Dermis lymphatic vessel endothelial cell (primary cell): ENCODE data around the gene PFKFB2. TPM values are rescaled to one million over a fixed set of nuclear protein-coding genes. Genes with fewer than 3 reads are reported as not detected.

Experiments used
- total RNA-seq: library from RNA; depleted of rRNA; stranded (reverse); fragments of >200 nt; gene quantifications from 2 replicates; pipeline ENCODE4 v1.2.1, GENCODE V29; 2014

PFKFB2 gene
- total RNA-seq, result 0.98 and 1.1 TPM in 2 replicates

DNA sequence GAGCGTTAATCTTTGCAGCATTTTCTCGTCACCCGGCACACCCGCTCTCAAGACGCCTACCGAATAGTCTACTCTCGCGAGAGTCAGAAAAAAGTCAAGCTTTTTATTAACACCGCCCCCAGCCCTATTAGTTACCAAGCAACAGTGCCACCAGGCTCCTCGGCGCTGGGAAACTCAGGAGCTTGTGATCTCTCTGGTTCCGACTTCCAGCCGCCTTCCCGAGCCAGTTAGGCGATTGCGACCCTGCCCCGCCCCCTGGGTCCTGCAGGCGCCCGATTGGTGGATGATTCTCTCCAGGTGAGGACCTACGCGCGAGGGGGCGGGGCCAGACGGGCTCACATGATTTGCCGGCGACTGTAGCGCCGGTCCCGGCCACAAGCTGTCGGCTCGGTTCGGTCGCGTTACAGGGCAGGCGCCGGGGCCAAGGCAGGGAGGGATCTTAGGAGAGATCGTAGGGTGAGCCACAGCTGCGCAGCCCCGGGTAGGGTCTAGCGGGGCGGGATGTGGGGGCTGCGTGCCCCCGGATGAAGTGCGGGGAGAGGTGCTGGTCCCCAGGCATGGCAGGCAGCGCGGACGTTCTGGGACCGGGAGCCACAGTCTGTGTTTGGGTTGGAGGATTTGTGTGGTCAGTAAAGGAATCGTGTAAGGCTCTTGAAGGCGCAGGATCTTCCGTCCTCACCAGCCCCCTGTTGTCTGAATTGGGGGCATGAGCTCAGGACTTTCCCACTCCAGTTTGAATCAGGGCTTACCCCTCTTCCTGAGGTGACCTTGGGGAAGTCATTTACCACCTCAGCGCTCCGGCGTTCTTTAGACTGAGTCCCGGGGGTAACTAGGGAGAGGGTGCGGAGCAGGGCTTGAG lies at the start of gene PFKFB2:
Gene PFKFB2 (plus strand): TSS at position 365 of the 859 bp plus-strand sequence. CDS start 1,443 bp downstream, outside the sequence.

DNA sequence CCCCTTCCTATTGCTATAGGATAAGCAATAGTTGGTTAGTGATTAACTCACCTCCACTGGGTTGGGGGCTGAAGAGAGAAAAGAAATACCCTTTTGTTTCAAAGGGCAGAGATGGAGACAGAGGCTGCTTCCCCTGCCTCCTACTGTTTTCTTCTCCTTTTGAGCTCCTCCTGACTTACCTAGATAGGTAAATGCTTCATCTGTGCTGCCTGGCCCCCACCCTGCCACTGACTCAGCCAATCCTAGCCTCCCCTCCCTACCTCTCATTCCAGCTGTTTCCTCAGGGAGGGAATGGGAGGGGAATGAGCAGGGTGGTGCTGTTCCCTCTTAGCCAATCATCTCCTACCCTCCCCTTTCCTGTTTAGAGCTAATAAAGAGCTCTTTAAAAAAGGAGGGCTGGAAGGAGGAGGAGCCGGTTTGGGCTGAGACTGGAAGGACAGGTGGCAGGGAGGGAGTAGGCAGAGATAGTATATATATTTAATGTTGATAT lies 20.5 kb upstream of the PFKFB2 start, which contains the start of gene C1orf116:
Gene C1orf116 (minus strand): TSS at position 229 of the 490 bp plus-strand sequence. CDS start 5,158 bp downstream, outside the sequence.

DNA sequence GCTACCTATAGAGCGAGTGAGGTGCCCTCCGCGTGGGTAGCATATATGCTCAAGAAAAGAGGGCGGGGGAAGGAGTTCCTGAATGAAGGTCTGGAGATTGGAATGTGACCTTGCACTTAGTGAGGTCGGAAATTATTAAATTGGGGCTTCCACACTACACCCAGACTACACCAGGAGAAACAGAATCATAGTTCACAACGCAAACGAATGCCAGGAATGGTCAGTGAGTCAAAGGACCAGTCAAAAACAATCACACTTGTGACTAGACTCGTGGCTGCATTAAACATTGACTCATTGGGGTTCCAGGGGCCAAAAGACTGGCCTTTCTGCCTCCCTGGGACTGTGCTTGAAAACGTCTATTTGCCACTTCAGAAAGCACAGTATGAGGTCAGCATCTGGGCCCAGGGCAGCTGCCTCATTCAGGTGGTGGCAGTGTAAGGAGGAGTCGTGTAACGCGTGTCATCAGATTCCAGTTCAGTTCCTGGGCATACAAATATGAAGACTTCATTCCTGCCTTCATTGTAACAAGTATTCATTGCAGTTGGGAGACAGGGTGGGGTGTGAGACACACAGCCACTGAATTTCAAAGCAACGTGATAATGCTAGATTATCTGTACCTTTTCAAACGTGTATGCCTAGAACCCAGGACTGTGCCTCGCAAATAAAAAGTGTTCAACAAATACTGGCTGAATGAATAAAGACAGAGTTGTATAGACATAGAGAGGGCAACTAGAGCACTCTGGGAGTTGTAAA lies 1.7 kb upstream of the PFKFB2 start, which contains the start of gene YOD1:
Gene YOD1 (minus strand): TSS at position 18 of the 753 bp plus-strand sequence. CDS start 178 bp downstream, outside the sequence.

DNA sequence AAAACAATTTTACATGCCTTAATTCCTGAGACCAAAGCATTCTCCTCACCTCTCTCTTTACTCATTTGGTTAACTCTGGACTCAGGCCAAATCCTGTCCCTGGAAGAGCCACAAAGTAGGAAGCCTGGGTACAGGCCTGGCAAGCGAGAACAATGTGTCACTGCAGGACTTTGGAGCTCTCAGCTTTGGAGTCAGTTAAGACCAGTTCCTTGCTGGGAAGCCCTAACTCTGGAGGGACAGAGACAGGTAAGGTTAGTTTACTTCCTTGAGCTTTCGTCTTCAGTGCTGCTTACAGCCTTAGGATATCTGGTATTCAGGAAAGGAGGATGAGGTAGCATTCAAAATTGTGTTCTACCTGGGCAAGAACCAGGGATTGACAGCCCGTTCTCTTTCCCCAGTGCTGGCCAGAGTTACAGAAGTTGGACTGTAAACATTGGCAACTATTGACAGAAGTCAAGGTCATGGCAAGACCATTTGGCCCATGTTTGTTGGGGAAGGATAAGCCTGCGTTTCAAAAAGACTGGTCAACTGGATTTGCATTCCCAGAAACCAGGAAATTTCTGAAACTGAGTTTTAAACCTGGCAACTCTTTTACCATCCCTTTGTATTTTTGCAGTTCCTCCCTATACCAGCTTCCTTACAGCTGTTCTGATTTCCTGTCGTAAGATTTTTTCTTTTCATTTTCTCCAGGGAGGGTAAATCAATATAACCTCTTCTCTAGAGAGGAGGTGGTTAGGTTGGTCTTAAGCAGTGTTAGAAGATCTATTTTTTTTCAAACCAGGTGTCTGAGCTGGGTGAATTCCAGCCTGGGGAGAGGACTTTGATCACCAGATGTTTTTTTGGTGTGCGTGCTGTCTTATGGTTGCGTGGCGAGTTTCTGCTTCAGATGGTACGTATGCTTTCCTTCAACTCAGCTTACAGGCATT lies 35.9 kb downstream of the PFKFB2 start, which contains the start of gene C4BPB:
Gene C4BPB (plus strand): TSS at position 160 of the 926 bp plus-strand sequence. CDS start 672 bp downstream, at position 832.

DNA sequence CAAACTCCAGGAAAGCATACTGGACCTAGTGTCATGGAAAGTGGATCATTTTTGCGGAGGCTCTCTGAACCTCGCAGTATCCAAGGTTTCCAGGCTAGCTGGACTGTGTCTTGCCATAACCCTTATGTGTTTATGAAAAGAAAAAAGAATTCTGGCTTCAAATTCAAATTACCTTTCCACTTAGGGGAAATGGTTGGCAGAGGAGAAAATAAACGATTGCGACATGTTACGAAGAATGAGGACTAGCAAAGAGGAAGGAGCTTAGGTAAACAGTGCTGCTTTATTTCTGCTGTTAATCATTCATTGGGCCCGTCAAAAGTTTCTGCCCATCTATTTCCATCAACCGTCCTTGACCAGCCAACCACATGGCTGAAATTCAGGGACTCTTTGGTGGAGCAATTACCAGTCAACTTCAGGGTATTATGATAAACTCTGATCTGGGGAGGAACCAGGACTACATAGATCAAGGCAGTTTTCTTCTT lies 50.9 kb downstream of the PFKFB2 start, which contains the start of gene C4BPA:
Gene C4BPA (plus strand): TSS at position 342 of the 482 bp plus-strand sequence. CDS start 8,793 bp downstream, outside the sequence.

Other genes starting within 250 kb of the PFKFB2 start
- not detected in 2 replicates for gene IL20, start 187.7 kb upstream of the PFKFB2 start, total RNA-seq
- not detected in 2 replicates for gene IL24, start 155.8 kb upstream of the PFKFB2 start, total RNA-seq
- gene FCMR, start 131.3 kb upstream of the PFKFB2 start, total RNA-seq, result 0.33 TPM in 1 of 2 replicates, not detected in the other
- not detected in 2 replicates for gene PIGR, start 106.8 kb upstream of the PFKFB2 start, total RNA-seq
- not detected in 2 replicates for gene FCAMR, start 82.8 kb upstream of the PFKFB2 start, total RNA-seq
- gene C1orf116, start 20.5 kb upstream of the PFKFB2 start, total RNA-seq, result under 0.01 TPM in 1 of 2 replicates, not detected in the other
- 6.7 and 8.2 TPM in 2 replicates for gene YOD1, start 2.1 kb upstream of the PFKFB2 start, total RNA-seq
- gene C4BPB, start 35.6 kb downstream of the PFKFB2 start, total RNA-seq, result 0.65 and 0.69 TPM in 2 replicates
- not detected in 2 replicates for gene C4BPA, start 51.0 kb downstream of the PFKFB2 start, total RNA-seq